NCI-H2081 treated with DMSO at 0.1 percent for 48 hours (cell line): ENCODE results near the gene FLNB.

Experiments used
- DNase-seq: peaks from one replicate; lab custom pipeline; 2025; lab: John Stamatoyannopoulos, UW

Gene FLNB

DNA sequence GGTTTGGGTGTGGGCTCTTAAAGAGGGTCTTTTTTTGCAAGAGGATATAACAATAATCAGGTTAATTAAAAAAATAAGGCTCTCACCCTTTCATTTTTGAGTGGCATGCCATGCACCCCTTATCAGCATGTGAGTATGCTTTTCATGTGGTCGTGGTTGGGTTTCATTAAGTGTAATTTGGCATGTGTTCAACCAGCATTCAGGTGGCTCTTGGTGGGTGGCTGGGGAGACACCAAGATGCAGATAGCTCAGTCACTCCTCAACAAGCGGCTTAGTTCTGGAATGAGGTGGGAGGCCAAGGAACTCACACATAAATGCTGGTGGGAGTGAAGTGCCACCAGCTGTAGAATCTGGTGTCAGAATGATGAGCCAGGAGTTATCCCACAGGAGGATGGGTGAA is 66.8 kb downstream of the FLNB start:
- no peak for DNase-seq

DNA sequence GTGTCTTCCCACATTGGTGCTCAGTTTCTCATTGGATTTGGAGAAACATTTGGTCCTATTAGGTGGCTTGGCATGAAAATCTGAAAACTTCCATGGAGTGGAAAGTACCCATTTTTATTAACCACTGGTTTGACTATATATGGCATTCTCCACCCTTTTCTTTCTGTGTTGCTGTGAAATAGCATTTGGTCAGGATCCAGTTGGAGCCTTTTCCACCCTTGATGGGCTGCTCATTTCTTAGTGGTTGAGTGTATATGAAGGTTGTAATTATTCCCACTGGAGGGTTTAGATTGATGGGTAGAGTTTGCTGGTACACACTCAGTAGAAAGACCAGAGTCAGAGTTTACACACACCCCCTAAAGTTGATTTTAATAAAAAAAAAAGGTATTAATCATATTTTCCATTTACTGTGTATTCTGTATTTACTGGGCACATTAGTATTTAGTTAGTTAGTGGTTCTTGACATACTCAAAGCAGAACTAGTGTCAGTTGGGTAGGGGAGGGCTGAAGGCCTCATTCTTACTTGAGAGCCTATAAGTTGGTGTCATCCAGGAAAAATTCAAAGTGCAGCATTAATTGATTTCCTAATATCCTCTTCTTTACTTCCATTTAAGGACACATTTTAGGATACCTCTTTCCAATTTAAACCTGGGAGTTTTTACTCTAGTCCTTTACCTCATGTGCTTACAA is 69.5 kb downstream of the FLNB start:
- DNase-seq: no peak

DNA sequence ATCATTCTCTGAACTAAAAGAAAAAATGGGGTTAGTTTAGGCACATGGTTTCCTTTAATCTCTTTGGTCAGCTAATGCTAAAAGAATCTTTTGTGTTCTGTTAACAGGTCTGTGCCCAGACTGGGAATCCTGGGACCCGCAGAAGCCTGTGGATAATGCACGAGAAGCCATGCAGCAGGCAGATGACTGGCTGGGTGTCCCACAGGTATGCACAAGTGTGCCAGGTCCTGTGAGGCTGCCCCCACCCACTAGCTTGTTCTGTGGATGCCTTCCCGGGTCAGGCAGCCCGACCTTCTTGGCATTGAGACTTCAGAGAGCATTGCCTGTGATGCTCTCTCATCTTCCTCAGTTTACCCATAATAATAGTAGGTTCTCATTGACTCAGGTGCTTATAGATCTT is 70.4 kb downstream of the FLNB start:
- no peak for DNase-seq

DNA sequence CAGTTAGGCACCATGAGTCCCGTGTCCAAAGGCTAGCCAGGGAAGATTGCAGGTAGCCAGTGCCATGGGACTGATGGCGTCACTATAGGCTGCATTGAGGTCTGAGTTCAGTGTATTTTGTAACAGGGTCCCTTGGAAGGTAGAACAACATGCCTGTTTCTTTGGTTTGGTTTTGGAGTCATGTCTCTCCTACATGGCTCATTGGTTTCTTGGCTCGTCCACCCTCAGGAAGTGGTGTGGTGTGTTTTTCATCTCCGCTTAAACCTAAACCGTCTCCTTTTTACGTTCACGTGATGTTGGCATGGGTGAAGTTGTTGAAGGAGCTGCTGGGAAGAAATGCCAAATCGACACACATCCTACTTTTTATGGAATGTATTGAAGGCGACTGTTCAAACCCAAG is 71.6 kb downstream of the FLNB start:
- no peak for DNase-seq

DNA sequence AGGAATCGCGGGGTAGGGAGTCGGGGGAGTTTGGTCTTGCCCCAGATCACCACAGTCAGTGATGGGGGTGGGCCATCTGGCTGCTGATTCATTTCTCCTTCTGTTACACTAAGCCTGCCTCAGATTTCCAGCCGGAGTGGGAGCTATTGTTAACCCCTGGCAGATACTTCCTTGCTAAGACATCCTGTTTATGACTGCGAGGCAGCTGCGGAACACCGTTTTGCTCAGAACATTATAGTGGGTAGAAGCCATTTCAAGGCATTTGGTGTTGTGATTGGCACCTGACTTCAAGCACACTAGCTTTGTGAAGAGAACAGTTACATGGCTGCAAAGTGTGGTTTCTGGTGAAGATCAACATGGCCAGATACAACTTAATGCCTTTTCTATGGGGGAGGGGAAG is 73.8 kb downstream of the FLNB start:
- DNase-seq: no peak

DNA sequence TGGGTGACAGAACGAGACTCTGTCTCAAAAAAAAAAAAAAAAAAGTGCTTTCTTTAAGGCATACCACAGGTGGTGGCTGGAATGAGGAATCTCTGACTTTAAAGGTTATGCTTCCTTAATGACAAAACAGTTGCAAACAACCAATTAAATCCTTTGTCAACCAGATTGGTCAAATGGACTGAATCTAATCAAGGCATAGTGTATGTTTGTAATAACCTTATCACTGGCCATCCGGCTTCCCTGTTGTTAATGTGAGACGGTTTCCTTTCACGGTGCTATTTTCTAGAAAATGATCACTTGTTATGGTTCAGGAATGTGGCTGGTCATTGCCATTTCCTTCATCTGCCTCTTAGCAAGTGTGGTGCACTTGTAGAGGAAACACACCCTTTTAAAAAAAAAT is 75.9 kb downstream of the FLNB start:
- no peak for DNase-seq

DNA sequence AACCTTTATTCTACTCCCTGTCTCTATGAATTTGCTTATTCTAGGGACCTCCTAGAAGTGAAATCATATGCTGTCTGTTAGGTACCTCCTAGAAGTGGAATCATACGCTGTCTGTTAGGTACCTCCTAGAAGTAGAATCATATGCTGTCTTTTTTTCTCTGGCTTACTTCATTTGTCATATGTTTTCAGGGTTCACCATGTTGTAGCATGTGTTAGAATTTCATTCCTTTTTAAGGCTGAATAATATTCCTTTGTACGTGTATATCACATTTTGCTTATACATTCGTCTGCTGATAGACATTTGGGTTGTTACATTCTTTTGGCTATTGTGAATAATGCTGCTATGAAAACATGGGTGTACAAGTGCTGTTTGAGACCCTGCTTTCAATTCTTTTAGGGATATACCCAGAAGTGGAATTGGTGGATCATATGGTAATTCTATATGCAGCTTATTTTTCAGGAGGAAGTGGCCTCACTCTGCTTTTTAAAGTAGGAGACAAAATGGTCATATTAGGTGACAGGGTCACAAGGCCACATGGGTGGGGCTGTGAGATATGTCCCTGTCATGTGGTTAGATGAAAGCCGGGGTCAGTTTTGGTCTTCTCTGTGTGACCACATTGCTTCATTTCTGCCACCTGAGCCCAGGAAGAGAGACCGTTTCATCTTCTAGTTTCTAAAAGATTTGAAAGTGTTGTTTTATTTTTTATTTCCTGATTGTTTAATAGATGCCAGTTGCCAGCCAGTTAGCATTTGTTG is 76.7 kb downstream of the FLNB start:
- no peak for DNase-seq

DNA sequence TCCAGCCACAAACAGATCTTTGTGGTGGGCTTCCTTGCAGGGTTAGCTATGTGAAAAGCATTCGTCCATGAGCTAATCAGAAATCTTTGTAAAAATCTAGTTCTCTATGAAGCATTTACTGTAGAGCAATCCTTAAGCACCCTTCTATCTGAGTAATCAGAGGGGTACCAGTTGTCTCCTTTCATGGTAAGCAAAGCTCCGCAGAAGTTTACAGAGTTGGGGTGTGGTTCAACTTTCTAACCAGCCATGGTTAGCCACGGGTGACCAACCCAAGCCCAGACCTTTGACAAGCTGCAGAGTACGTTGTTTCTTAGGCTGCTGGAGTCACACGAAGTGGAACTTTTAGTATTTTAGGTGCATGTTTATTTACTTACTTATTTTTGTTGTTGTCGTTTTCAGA is 77.4 kb downstream of the FLNB start:
- no peak for DNase-seq

DNA sequence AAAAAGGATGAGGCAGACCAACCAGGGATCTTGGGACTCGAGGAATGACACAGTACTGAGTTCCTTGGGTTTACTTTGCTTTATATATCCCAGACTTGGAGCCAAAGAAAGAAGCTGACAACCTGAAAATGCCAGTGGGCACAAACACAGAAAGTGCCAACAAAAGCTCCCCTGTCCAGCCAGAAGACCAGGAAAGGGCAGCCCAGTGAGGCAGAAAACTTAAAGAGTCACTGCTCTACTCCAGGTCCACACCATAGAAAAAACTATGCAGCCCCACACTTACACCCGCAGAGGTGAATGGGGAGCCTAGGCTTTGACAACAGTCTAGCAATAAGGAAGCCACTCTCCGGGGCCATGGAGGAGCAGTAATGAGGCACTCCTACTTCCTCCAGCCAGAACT is 80.3 kb downstream of the FLNB start:
- no peak for DNase-seq

DNA sequence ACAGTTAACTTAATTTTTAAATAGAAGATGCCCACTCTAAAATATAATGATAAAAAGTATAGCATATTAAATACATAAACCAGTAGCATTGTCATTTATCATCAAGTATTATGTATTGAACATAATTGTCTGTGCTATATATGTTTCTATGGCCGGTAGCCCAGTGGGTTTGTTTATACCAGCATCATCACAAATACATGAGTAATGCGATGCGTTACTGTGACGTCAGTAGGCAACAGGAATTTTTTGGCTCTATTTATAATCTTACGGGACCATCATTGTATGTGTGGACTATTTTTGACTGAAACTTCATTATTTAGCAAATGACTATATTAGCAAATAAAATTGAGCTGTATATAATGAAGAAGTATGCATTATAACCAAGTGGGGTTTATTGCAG is 82.1 kb downstream of the FLNB start:
- no peak for DNase-seq

DNA sequence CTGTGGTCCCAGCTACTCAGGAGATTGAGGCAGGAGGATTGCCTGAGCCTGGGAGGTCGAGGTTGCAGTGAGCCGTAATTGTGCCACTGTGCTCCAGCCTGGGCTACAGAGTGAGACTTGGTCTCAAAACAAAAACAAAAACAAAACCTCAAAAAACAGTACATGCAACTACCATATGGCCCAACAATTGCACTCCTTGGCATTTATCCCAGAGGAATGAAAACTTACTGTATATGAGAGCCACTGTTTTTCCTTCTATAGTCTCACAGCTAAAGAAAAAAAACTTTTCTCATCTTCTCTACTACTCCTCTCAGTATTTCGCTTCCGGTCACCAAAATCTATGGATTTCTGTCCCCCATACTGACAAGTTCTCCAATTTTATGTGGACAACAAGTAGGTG is 84.3 kb downstream of the FLNB start:
- no peak for DNase-seq

DNA sequence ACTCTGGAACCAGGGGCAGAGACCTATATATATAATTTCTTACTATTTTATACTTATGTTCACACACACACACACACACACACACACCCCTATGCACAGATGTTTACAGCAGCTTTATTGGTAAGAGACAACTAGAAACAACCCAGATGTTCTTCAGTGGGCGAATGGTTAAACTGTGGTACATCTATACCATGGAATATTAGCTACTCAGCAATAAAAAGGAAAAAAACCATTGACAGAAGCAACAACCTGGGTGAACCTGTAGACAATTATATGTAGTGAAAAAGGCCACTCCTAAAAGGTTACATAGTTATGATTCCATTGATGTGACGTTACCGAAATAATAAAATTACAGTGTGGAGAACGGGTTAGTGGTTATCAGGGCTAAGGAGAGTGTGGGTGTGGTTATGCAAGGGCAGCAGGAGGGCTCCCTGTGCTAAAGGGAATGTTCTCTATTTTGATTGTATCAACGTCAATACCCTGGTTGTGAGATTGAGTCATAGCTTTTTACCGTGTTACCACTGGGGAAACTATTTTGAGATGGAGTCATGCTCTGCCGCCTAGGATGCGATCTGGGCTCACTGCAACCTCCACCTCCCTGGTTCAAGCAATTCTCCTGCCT is 85.5 kb downstream of the FLNB start:
- no peak for DNase-seq

DNA sequence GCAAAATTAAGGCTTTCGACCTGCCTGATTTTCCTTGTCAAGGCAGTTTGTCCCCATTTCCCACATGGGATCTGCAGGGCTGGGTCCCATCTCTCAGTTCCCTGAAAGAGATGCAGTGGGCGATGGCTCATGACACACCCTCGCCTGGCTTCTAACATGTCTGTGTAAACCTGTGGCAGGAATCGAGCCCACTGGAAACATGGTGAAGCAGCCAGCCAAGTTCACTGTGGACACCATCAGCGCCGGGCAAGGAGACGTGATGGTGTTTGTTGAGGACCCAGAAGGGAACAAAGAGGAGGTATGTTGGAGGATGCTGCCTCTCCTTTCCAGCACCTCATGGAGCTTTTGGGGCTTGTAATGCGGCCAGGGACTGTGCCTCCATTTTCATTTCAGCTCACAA is 86.4 kb downstream of the FLNB start:
- DNase-seq: no peak

DNA sequence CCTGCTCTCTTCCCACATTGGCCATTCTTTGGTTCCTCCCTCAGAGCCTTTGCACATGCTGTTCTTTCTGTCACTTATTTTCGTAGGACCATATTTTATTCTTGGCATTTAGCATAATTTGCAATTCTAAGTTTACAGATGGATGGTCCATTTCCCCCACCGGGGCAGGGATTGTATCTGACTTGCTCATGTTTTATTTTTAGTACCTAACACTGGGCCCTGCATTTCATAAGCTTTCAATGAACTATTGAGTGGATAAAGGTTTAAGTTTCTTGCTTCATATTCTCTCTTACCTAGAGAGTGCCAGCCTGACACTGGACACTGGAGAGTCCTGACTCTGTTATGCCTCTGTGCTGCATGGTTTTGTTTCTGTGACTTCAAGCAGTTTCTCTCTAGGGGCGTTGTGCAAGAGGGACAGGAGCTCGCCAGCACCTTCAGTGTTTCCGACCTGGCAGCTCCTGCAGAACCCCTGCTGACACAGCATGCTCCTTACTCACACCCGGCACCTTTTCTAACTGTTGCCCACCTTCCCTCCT is 87.4 kb downstream of the FLNB start:
- DNase-seq: no peak

DNA sequence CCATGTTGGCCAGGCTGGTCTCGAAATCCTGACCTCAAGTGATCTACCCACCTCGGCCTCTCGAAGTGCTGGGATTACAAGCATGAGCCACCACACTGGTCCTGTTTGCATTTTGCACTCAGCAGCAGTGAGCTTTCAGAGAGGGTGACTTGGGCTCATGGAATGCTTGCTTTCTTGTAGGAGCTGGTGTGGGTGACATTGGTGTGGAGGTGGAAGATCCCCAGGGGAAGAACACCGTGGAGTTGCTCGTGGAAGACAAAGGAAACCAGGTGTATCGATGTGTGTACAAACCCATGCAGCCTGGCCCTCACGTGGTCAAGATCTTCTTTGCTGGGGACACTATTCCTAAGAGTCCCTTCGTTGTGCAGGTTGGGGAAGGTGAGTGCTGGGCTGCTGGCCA is 90.3 kb downstream of the FLNB start:
- DNase-seq: no peak

DNA sequence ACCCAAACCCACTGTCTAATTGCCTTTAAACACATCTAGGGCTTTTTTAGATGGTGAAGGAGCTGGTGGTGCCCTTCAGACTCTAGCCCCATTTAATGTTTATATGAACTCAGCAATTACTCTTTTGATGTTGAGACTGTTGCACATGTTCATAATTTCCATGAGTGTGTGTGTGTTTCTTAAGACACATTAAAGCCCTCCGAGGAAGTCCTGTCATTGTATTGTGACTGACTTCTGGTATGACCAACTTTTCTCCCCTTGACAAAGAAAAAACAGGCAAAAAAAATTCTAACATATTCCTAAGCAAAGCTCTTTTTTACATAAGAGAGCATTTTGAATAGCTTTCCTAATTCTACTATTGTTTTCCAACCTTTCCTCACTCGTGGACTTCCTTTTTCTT is 91.6 kb downstream of the FLNB start:
- no peak for DNase-seq

DNA sequence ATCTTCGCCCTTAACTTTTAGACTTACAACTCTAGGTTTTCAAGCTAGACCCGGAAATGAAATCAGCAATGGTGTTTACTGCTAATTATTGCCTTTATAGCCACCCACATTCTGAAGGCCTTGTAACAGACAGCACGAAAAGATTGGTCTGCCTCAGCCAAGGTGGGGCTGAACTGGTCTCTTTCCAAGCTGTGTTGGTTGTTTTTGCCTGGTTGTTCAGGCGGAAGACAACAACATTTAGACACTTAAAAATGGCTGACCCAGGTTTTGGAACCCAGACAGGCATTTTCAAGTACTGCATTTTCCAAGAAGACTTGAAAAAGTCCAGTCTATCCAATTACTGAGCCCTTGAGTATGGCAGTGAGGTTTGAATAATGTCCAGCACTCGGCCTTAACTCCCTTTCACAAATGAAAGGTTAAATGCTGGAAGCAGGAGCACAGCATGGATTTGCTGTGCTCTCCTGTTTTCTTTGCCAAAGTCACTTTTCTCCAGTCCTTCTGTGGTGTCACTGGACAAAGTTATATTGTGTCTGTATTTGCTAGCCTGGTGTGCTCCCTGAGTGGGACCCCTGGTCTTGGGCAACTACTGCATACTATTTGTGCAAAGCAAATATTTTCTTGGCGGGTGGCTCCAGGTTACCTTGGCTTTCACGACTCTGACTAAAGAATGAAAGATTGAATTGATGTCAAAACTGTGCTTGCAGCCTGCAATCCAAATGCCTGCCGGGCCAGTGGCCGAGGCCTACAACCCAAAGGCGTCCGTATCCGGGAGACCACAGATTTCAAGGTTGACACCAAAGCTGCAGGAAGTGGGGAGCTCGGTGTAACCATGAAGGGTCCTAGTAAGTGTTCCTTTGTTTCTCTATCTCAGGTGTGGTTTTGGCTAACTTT is 93.5 kb downstream of the FLNB start:
- no peak for DNase-seq

DNA sequence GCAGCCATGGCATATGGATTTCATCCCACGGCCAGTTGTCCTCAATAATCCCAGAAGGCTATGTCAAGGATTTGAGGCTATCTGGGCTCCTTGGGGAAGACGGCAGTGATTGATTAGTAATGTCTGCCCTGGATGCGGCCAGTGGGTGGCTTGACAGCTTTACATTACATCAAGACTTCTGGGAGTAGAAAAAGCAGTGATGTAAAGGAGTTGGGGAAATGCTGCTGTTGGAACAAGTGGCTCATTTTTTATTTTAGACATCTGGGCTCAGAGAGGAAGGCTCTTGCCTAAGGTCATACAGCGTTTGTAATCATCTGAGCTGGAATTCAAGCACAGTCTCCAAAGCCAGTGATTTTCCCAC is 94.1 kb downstream of the FLNB start:
- DNase-seq: no peak

DNA sequence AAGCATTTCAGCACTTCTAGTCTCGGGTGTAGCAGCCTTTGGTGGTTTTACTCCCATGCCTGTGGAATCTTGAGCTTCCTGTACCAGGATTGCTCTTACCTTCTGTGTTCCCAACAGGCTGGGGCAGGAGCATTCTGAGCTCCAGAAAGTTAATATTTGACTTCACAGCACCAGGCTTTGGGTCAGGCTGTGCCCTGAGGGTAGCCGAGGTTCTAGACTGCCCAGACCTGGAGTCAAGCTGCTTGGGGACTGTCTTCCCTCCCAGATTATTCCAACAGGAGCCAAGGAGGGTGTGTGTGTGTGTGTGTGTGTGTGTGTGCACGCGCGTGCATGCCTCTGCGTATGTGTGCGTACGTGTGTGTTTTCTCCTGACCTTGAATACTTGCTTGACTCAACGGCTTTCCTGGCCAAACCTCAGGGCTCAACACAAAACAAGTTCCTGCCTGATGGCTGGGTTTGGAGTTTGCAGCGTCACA is 94.8 kb downstream of the FLNB start:
- DNase-seq: no peak

DNA sequence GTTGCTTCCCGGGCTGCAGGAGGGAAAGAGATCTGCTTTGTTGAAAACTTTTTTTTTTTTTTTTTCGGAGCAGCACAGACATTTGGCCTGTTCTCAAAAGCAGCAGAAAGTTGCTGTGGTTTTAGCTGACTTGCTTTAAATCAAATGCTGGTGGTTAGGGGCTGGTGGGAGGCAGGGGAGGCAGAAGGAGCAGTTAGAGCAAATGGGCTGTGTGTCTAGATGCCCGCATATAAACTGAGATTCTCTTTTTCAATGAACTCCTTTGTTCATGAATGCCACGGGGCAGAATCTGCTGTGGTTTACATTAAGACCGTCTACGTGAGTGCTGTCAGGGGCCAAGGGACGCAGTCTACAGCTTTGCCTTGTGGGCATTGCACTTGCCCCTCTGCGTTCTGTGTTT is 95.9 kb downstream of the FLNB start:
- no peak for DNase-seq

DNA sequence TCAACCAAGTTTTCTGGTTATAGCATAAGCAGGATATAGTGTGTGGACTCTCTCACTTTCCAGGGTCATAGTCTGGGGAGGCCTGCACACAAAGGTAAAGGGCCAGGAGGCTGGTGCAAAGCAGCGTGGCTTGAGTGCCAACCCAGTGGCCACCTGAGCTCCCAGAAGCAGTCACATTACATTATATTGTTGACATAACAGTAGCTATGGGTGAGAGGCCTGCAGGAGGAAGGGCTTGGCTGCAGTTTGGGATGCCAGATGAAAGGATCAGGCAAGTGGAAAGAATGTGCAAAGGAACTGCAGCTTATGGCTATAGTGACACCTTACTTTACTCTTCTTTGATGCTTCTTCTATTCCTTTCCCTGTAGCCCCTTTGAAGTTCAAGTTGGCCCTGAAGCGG is 96.5 kb downstream of the FLNB start:
- DNase-seq: no peak

DNA sequence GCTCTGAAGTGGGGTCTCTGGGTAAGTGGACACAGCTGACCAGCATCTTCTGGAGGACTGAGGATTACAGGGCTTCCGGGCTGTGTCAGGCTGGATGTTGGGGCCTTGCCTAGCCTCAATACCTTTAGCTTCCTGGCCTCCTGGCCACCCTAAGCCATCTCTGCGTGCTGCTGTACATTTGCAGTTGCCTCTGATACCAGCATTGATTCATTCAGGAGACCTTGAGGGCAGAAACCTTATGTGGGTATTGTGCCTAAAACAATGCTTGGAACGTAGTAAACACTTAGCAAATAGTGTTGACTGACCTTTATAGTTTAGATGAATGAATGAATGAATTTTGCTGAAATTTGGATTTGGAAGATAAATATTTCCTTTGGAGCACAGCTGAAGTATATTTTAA is 97.0 kb downstream of the FLNB start:
- DNase-seq: no peak
